ENCODE measurements around the gene MINDY2. TPM values are rescaled to one million over a fixed set of nuclear protein-coding genes. Genes with fewer than 3 reads are reported as not detected.
A peak's percentile ranks its signal among the peaks of the same experiment; 100 is the strongest.

Gene MINDY2
- total RNA-seq, 1 donor = 19.9 TPM

DNA sequence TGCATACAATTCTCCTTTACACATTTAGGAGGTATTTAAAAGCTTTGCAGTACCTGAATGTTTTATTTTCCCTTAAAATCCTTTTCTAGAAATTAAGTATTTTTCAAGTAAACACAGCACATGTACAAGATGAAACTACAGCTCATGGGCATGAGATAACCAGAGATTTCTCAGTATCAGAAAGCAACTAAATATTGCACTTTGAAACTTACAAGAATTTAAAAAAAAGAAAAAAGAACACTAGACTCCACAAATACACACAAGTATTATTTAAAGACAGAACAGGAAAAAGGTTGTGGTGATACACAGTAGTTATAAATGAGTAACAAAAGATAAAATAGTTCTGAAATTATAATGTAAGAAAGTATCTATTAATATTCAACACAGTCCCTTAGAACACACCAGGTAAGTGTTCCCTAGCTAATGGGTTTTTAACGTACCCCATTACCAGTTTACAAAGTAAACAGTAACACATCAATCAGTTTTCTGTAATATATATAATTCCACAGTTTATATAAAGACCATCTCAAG is 127.1 kb downstream of the MINDY2 start:
- Histone ChIP-seq H3K79me2 (ENCODE audit: insufficient read depth, low read length) (peaks cover 47% of the 10 kb centered on the region), H2AFZ (ENCODE audit: low read length) (no peak overlapping the region), H3K4me1 (ENCODE audit: insufficient read depth, low read length) (no peaks in the 10 kb centered on the region), H4K20me1 (ENCODE audit: insufficient read depth, low read length) (no peaks in the 10 kb centered on the region), H3K36me3 (ENCODE audit: insufficient read depth, low read length) (peaks cover 60% of the 10 kb centered on the region), H3K27ac (ENCODE audit: low read depth, low read length) (no peak overlapping the region), H3K4me2 (ENCODE audit: insufficient read depth, low read length) (no peak overlapping the region), H3K4me3 (ENCODE audit: insufficient read depth, low read length) (no peak overlapping the region), H3K9me3 (ENCODE audit: low read depth, low read length) (no peaks in the 10 kb centered on the region), H3K27me3 (ENCODE audit: insufficient read depth, low read length) (no peaks in the 10 kb centered on the region)
- TF ChIP-seq, protein P1, sequence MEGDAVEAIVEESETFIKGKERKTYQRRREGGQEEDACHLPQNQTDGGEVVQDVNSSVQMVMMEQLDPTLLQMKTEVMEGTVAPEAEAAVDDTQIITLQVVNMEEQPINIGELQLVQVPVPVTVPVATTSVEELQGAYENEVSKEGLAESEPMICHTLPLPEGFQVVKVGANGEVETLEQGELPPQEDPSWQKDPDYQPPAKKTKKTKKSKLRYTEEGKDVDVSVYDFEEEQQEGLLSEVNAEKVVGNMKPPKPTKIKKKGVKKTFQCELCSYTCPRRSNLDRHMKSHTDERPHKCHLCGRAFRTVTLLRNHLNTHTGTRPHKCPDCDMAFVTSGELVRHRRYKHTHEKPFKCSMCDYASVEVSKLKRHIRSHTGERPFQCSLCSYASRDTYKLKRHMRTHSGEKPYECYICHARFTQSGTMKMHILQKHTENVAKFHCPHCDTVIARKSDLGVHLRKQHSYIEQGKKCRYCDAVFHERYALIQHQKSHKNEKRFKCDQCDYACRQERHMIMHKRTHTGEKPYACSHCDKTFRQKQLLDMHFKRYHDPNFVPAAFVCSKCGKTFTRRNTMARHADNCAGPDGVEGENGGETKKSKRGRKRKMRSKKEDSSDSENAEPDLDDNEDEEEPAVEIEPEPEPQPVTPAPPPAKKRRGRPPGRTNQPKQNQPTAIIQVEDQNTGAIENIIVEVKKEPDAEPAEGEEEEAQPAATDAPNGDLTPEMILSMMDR (IDR thresholded peaks at IDR 0.05; ENCODE audit: extremely low read depth, low read depth, low read length) = no peak
- DNase-seq (ENCODE audit: insufficient read length, low spot score, missing footprints) = no peak

DNA sequence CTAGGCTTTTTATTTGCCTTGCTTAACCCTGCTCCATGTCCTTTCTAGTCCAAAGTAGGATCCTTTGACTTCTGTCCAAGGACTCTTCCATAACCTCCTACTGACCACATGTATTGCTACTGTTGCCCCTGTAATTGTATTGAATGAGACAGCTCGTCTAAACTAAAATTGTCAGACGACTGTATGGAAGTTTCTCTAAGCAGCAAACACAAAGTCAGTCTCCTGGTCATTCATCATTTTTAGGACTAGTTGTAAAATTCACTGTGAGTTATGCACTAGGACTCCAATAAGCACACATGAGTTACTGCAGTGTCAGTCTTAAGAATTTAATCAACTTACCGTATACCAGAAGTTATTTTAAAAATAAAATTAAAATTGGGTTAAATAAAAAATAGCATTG is 129.5 kb downstream of the MINDY2 start:
- TF ChIP-seq, protein P1 (IDR thresholded peaks at IDR 0.05; ENCODE audit: extremely low read depth, low read depth, low read length) = no peak
- Histone ChIP-seq H3K27ac (ENCODE audit: low read depth, low read length) (no peak overlapping the region), H3K79me2 (ENCODE audit: insufficient read depth, low read length) (peaks cover 43% of the 10 kb centered on the region), H4K20me1 (ENCODE audit: insufficient read depth, low read length) (no peaks in the 10 kb centered on the region), H3K4me3 (ENCODE audit: insufficient read depth, low read length) (no peak overlapping the region), H3K36me3 (ENCODE audit: insufficient read depth, low read length) (peaks cover 40% of the 10 kb centered on the region), H3K4me2 (ENCODE audit: insufficient read depth, low read length) (no peak overlapping the region), H3K4me1 (ENCODE audit: insufficient read depth, low read length) (no peaks in the 10 kb centered on the region), H2AFZ (ENCODE audit: low read length) (no peak overlapping the region), H3K9me3 (ENCODE audit: low read depth, low read length) (no peaks in the 10 kb centered on the region), H3K27me3 (ENCODE audit: insufficient read depth, low read length) (no peaks in the 10 kb centered on the region)
- DNase-seq (ENCODE audit: insufficient read length, low spot score, missing footprints) = no peak

DNA sequence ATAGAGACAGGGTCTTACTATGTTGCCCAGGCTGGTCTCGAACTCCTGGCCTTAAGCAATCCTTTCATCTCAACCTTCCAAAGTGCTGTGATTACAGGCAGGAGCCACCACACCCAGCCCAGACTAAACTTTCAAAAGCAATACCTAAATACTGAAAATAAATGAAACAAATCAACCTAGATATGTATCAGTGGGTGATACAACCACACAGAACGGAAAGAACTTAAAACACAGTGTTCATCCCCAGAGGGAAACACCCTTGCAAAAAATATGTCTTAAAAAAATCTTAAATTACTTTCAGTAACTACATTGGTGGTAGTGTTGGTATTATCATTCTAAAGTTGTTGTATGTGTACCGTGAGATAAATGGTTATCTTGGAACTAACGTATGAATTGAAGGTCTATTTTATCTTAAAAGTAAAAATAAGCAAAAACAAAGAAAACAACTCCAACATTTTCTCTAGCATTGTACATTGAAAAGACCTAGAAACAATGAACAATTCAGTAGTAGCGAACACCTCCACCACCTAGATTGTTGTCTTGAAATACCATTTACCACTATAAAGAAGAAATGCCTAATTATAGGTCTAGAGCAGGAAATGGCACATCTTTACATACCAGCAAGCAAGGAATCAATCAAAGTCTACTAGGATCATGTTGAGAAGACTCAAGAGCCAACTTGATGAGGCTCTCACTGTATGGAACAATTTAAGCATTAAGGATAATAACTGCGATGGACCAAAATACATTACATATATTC is 137.6 kb downstream of the MINDY2 start:
- Histone ChIP-seq H3K27ac (ENCODE audit: low read depth, low read length) (no peak overlapping the region), H3K4me3 (ENCODE audit: insufficient read depth, low read length) (no peak overlapping the region), H4K20me1 (ENCODE audit: insufficient read depth, low read length) (peaks cover 9% of the 10 kb centered on the region), H3K4me1 (ENCODE audit: insufficient read depth, low read length) (no peaks in the 10 kb centered on the region), H3K4me2 (ENCODE audit: insufficient read depth, low read length) (no peak overlapping the region), H3K79me2 (ENCODE audit: insufficient read depth, low read length) (peaks cover 63% of the 10 kb centered on the region), H3K36me3 (ENCODE audit: insufficient read depth, low read length) (peaks cover 38% of the 10 kb centered on the region), H2AFZ (ENCODE audit: low read length) (no peak overlapping the region), H3K9me3 (ENCODE audit: low read depth, low read length) (no peaks in the 10 kb centered on the region), H3K27me3 (ENCODE audit: insufficient read depth, low read length) (no peaks in the 10 kb centered on the region)
- TF ChIP-seq, protein P1 (IDR thresholded peaks at IDR 0.05; ENCODE audit: extremely low read depth, low read depth, low read length) = no peak
- DNase-seq (ENCODE audit: insufficient read length, low spot score, missing footprints) = peak; percentile 44

DNA sequence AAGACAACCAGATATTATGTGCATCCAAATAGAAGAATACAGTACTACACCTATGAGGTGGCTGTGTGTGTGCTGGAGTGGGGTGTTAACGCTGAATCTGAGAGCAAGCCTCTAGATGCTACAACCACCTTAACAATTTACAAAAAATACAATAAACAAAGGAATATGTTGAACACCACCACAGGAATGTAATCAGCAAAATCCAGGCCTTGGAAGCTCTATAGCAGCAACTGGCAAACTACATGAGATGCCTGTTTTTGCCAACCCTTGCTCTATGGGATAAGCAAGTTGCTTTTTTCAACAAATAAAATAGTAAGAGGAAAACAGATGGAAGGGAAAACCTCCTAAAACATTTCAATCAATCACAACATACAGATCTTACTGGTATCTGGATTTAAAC is 138.5 kb downstream of the MINDY2 start:
- no peaks in the 10 kb centered on the region for H3K4me1 ChIP-seq (ENCODE audit: insufficient read depth, low read length)
- H3K4me2 ChIP-seq (ENCODE audit: insufficient read depth, low read length) = no peak overlapping the region
- H2AFZ ChIP-seq (ENCODE audit: low read length) = no peak overlapping the region
- no peaks in the 10 kb centered on the region for H3K9me3 ChIP-seq (ENCODE audit: low read depth, low read length)
- H4K20me1 ChIP-seq (ENCODE audit: insufficient read depth, low read length) = peaks cover 14% of the 10 kb centered on the region
- peaks cover 45% of the 10 kb centered on the region for H3K36me3 ChIP-seq (ENCODE audit: insufficient read depth, low read length)
- no peak for DNase-seq (ENCODE audit: insufficient read length, low spot score, missing footprints)
- no peaks in the 10 kb centered on the region for H3K27me3 ChIP-seq (ENCODE audit: insufficient read depth, low read length)
- H3K4me3 ChIP-seq (ENCODE audit: insufficient read depth, low read length) = no peak overlapping the region
- H3K27ac ChIP-seq (ENCODE audit: low read depth, low read length) = no peak overlapping the region
- H3K79me2 ChIP-seq (ENCODE audit: insufficient read depth, low read length) = peaks cover 72% of the 10 kb centered on the region
- TF ChIP-seq, protein P1 (IDR thresholded peaks at IDR 0.05; ENCODE audit: extremely low read depth, low read depth, low read length) = no peak
